ENCODE data around the gene ANKMY1. TPM values are rescaled to one million over a fixed set of nuclear protein-coding genes. Genes with fewer than 3 reads are reported as not detected.

ANKMY1 gene
- total RNA-seq, 1 donor from 2014 or later = 5.9 TPM

DNA sequence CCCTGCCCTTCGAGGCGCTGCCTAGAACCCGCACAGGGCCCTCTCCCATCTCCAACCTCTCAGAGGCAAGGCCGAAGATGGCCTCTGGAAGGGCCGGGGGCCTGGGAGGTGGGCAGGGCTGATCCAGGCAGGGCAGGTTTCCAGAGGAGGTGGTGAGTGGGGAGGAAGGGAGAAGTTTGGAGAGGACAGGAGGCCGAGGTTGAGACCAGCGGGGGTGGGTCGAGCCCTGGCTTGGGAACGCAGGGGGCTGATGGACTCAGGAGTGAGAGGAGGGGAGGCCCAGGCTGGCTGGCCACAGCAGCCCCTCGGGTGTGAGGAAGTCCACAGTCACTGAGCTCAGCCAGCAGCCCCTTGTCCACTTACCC is 39.2 kb upstream of the ANKMY1 start:
- no peak for ATAC-seq
- DNase-seq (ENCODE audit: missing footprints) = peak; percentile 43
- intact Hi-C loops (cut with DNase I) = loop anchor here (5.0 to 10.0 kb wide), 3 partner anchors 40 to 362 kb away; partner anchors contain the start of gene ANKMY1

GRCh38 chr2:240596491-240596931 is 38.7 kb upstream of the ANKMY1 start:
- intact Hi-C loops (cut with DNase I) = loop anchor here (5.0 to 10.0 kb wide), 3 partner anchors 39 to 362 kb away; partner anchors contain the start of gene ANKMY1
- ATAC-seq = peak; percentile 52

DNA sequence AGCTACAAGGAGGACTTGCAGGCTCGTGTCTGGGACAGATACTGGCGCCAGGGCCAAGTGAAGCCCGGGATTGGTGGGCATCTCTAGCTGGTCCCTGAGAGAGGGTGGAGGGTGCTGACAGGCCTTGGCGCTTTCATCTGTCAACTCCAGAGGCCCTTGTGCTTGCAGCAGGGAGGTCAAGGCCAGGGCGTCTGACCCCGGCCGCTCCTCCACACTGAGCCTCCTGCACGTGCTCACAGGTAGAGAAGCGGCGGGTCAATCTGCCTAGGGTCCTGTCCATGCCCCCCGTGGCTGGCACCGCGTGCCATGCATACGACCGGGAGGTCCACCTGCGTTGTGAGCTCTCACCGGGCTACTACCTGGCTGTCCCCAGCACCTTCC is 38.3 kb upstream of the ANKMY1 start:
- ATAC-seq (peak; percentile 27), DNase-seq (ENCODE audit: missing footprints) (peak; percentile 68)
- intact Hi-C loops (cut with DNase I) = loop anchor here (5.0 to 10.0 kb wide), 3 partner anchors 39 to 361 kb away; partner anchors contain the start of gene ANKMY1

More at GRCh38 chr2:240596491-240596931, 38.7 kb upstream of the ANKMY1 start:
- DNase-seq (ENCODE audit: missing footprints) = peak; percentile 76

DNA sequence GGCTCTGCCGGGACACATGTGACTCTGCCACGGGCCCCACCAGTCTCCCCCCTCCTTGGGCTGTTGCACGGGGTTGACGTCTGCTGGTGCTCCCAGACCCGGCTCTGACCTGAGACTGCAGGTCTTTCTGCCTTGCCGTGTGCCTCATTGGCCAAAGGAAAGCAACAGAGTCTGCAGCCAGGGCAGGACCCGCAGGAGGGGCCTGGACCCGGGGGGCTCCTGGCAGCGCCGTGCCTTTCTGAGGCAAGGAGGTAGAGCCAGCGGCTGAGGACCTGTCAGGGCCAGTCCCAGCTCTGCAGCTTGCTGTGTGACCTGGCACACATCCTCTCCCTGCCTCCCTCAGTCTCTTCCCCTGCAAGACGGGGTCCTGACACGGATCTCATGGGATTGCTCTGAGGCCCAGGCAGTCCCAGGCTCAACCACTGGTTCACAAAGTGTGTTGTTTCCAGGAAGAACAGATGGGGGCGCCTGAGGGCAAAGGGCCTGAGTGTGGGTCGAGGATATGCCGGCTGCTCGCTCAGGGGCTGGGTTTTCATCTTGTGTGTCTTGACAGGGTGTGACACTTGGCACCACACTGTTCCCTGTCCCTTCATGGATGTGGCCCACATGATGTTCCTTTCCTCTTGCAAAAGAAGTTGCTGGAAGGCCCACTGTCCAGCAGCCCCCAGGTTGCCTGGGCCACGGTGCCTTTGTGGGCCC is 37.7 kb upstream of the ANKMY1 start:
- ATAC-seq (peak; percentile 6), DNase-seq (ENCODE audit: missing footprints) (peak; percentile 73)
- intact Hi-C loops (cut with DNase I) = loop anchor here (5.0 to 10.0 kb wide), 3 partner anchors 38 to 361 kb away; partner anchors contain the start of gene ANKMY1

DNA sequence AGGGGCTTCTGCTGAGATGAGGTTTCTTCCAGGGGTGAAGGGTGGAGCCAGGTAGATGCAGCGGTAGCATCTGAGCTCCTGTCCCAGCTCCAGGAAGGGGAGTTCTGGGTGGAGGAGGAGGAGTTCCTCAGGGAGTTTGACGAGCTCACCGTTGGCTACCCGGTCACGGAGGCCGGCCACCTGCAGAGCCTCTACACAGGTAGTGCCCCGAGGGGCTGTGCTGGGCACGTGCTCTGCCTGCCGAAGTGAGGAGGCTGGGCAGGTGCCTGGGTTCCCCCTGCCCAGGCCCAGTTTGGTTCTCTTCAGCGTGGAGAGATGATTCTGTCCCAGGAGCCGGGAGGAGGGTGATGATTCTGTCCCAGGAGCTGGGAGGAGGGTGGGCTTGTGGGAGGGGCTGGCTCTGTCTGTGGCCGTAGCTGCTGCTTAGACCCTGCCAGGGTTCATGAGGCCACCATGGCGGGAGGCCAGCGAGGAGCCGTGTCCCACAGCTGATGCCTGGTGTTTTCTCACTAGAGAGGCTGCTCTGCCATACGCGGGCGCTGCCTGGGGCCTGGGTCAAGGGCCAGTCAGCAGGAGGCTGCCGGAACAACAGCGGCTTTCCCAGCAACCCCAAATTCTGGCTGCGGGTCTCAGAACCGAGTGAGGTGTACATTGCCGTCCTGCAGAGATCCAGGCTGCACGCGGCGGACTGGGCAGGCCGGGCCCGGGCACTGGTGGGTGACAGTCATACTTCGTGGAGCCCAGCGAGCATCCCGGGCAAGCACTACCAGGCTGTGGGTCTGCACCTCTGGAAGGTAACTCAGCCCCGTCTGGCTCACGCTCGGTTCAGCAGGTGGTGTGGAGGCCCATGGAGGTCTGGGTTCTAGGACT is 37.0 kb upstream of the ANKMY1 start:
- DNase-seq (ENCODE audit: missing footprints) (peak; percentile 67), ATAC-seq (no peak)
- intact Hi-C loops (cut with DNase I) = loop anchor here (5.0 to 10.0 kb wide), 3 partner anchors 37 to 360 kb away; partner anchors contain the start of gene ANKMY1

DNA sequence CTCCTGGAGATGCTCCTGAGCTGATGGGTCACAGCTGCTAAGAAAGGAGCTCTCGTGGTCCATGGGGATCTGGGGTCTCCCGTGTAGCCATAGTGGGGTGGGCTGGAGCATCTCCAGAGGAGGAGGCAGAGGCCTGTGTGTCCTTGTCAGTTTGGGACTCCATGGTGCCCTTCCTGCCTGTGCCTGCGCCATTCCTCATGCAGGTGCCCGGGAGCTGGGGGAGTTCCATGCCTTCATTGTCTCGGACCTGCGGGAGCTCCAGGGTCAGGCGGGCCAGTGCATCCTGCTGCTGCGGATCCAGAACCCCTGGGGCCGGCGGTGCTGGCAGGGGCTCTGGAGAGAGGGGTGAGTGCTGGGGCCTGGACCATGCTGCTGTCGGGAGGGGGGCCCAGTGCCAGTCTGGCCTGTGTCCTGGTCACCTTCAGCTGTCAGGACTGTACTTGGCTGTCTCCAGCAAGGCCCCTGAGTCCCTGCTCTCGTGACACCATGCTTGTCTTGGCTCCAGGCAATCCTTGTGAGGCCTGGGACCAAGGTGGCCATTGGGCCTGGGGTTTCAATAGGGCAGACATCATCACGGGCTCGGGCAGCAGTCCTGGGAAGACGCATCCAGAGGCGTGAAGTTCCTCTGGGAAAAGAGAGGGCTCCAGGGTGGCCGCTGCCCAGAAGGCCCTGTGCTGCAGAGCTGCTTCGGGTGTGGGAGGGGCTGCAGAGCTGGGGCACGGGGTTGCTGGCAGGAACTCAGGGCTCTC is 36.1 kb upstream of the ANKMY1 start:
- ATAC-seq (peak; percentile 70), DNase-seq (ENCODE audit: missing footprints) (peak; percentile 73)
- intact Hi-C loops (cut with DNase I) = loop anchor here (10.0 kb wide), 2 partner anchors 79 to 359 kb away; no protein-coding TSS in a partner anchor

DNA sequence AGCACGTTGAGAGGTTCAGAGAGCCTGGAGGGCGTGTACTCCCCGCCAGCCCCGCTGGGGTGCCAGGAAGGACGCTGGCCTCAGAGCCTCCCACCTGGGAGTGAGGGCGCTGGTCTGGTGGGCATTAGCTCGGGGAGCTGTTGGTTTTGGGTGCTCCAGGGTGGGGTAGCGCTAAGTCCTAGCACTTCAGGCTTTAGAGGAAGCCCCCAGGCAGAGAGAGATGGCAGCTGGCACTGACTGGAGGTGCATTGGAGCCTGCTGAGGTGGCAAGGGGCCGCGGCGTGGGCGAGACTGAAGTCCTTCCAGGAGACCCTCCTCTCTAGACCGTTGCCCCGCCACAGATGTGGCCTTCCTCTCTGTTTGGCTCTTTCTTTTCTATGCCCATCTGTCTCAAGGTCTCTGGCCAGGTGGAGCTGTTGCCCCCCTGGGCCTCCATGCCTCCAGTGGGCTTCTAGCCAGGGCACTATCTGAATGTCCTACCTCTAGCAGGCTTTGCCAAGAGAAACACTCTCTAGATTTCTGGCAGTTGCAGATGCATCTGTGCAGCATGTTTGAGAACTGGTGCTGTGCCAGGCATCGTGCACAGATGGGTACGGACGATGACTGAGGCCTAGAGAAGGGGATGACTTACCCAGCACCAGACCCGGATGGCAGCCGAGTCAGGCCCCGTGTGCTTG is 35.4 kb upstream of the ANKMY1 start:
- DNase-seq (ENCODE audit: missing footprints) (peak; percentile 72), ATAC-seq (peak; percentile 46)
- intact Hi-C loops (cut with DNase I) = loop anchor here (10.0 kb wide), 2 partner anchors 78 to 358 kb away; no protein-coding TSS in a partner anchor

DNA sequence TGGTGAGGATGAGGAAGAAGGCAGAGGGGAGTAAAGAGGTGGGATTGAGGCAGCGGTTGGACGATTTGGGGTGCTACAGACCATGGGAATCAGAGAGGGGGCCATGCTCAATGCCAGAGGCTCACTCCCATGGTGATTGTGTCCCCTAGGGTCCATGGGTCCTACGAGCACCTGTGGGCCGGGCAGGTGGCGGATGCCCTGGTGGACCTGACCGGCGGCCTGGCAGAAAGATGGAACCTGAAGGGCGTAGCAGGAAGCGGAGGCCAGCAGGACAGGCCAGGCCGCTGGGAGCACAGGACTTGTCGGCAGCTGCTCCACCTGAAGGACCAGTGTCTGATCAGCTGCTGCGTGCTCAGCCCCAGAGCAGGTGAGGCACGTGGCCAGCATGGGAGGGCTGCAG is 34.0 kb upstream of the ANKMY1 start:
- DNase-seq (ENCODE audit: missing footprints) = peak; percentile 44
- no peak for ATAC-seq
- intact Hi-C loops (cut with DNase I) = loop anchor here (10.0 kb wide), 2 partner anchors 77 to 357 kb away; no protein-coding TSS in a partner anchor

GRCh38 chr2:240591226-240591625 is 33.4 kb upstream of the ANKMY1 start:
- ATAC-seq (no peak), DNase-seq (ENCODE audit: missing footprints) (no peak)
- intact Hi-C loops (cut with DNase I) = loop anchor here (10.0 kb wide), 2 partner anchors 76 to 356 kb away; no protein-coding TSS in a partner anchor

- DNase-seq (ENCODE audit: missing footprints) (peak; percentile 28), ATAC-seq (no peak)
- intact Hi-C loops (cut with DNase I) = loop anchor here (10.0 kb wide), 2 partner anchors 76 to 356 kb away; no protein-coding TSS in a partner anchor
Observed at GRCh38 chr2:240590681-240591111, 32.9 kb upstream of the ANKMY1 start.

GRCh38 chr2:240589850-240590525 is 32.2 kb upstream of the ANKMY1 start:
- peak; percentile 50 for DNase-seq (ENCODE audit: missing footprints)
- intact Hi-C loops (cut with DNase I) = loop anchor here (10.0 kb wide), 2 partner anchors 75 to 355 kb away; no protein-coding TSS in a partner anchor
- ATAC-seq = no peak

DNA sequence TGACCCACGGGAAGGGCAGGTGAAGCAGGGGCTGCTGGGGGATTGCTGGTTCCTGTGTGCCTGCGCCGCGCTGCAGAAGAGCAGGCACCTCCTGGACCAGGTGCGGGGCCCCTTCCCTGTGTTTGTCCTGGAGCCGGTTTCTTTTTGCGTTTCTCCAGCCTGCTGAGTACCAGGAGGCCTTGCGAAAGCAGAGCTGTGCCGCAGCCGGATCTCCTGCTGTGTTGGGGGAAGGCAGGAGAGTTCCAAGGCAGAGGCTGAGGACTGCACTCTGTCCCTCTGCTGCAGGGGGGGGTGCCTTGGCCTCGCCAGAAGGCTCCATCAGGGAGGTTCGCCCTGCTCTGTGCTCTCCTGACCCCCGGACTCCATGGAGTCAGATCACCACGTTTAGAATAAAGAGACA is 31.6 kb upstream of the ANKMY1 start:
- intact Hi-C loops (cut with DNase I) = no loop called here
- DNase-seq (ENCODE audit: missing footprints) (peak; percentile 50), ATAC-seq (no peak)

- DNase-seq (ENCODE audit: missing footprints) (no peak), ATAC-seq (no peak)
- intact Hi-C loops (cut with DNase I) = no loop called here
Observed at GRCh38 chr2:240588669-240589068, 30.9 kb upstream of the ANKMY1 start.

DNA sequence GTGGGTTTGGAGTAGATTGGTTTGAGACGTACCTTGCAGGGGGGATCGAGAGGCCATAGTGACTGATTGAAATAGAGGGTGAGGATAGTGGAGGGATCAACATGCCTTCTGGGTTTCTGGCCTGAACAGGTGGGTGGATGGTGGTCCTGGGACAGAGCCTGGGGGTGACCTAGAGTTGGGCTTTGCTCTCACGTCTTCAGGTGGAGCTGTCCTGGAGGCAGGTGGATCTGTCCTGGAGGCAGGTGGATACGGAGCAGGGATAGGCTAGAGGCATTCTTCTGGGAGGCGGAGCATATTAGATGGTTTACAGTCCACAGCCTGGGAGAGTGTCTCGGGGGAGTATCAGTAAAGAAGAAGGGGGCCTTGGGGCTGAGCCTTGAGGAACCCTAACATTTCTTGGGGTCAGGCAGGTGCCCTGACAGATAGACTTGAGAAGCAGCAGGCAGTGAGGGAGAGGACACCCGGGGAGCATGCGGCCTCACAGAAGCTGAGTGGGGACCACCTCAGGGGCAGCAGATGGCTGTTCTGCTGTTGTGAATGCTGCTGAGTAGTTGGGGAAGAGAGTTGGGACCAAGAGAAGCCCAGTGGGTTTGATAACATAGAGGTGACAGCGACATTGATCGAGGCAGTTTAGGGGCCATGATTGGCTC is 30.3 kb upstream of the ANKMY1 start:
- no peak for DNase-seq (ENCODE audit: missing footprints)
- intact Hi-C loops (cut with DNase I) = no loop called here
- no peak for ATAC-seq

DNA sequence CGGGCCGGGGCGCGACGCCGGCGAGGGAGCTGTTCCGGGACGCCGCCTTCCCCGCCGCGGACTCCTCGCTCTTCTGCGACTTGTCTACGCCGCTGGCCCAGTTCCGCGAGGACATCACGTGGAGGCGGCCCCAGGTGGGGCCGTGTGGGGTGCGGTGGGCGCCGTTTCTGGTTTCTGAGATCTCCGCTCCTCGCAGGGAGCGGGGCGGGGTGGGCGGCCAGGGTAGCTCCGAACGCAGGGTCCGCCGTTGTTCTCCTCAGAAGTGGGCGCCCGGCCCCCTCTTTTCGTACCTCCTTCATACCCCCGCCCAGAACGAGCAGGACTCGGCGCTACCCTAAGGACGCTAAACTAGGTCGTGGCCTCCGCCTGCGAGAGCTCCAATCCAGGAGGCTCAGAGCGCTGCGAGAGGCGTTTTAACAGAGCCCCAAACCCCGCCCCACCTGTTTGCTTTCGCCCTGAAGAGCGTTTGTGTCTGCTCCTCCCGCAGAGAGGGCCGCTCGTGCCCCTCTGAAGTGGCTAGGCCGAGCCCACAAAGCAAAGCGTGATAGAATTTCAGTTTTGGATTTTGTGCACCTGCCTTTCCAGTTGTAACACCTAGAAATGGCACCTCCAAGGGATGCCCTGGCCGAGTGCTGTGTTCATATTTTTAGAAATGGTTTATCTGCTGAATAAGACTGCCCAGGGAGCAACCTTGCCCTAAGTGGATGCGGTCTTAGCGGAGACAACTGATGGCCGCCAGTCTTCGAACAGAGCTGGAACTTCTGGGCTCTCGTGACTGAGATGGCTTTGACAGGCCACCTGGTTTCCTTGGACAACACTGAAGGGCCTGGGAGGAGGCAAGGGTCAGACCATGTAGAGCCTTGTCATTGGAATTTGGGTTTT is 29.4 kb upstream of the ANKMY1 start:
- intact Hi-C loops (cut with DNase I) = loop anchor here (1.0 kb wide), 1 partner anchor 19 kb away; the partner anchor contains the start of gene RNPEPL1
- no peak for ATAC-seq
- no peak for DNase-seq (ENCODE audit: missing footprints)
